DND-41 (cell line): ENCODE measurements around the gene TTLL10.

ENCODE experiments used
- CTCF ChIP-seq: IDR thresholded peaks from 2 replicates; pipeline ENCODE4 v1.5.1; 2012; ENCODE audit warnings: borderline replicate concordance, low read length, moderate library complexity, mild to moderate bottlenecking; ENCODE audit not compliant: poor library complexity, severe bottlenecking; ENCODE audit errors: extremely low read depth
- EZH2 ChIP-seq: IDR thresholded peaks from 3 replicates; pipeline ENCODE4 v1.6.1; 2012; ENCODE audit warnings: borderline replicate concordance, low read depth, mild to moderate bottlenecking, moderate library complexity, low read length, inconsistent platforms; ENCODE audit not compliant: severe bottlenecking

GRCh38 chr1:1203561-1204424, 30.1 kb downstream of the TTLL10 start:
- TF ChIP-seq CTCF (no peak), EZH2 (no peak)
